Renal pelvis (tissue), 4 donors: ENCODE measurements around the gene TLX1. TPM values are rescaled to one million over a fixed set of nuclear protein-coding genes. Genes with fewer than 3 reads are reported as not detected.

Experiments used
- DNase-seq: peaks from one replicate; pipeline ENCODE4 v3.0.0-alpha.2; 2013
- polyA plus RNA-seq, 3 donors: library from polyadenylated mRNA; unstranded; fragments of 120-200 nt; gene quantifications; one replicate each; pipeline ENCODE4 v1.2.1, GENCODE V29; 2013; ENCODE audit not compliant: insufficient read length in 3 of 3

The TLX1 gene
- polyA plus RNA-seq, 3 donors, result 0.05 to 0.11 TPM; not detected in 1

GRCh38 chr10:101133489-101134298 lies 2.6 kb downstream of the TLX1 start:
- DNase-seq, result no peak

GRCh38 chr10:101134299-101135127 lies 3.4 kb downstream of the TLX1 start:
- no peak for DNase-seq

GRCh38 chr10:101135141-101136006 lies 4.3 kb downstream of the TLX1 start:
- DNase-seq, result no peak

- no peak for DNase-seq
Measured at GRCh38 chr10:101136007-101136707, 5.1 kb downstream of the TLX1 start.

GRCh38 chr10:101136708-101137121 lies 5.6 kb downstream of the TLX1 start:
- no peak for DNase-seq

GRCh38 chr10:101137271-101137670 lies 6.2 kb downstream of the TLX1 start:
- no peak for DNase-seq

GRCh38 chr10:101138788-101139420 lies 7.8 kb downstream of the TLX1 start:
- no peak for DNase-seq

- DNase-seq, result peak; percentile 45
Measured at GRCh38 chr10:101139421-101139911, 8.4 kb downstream of the TLX1 start.

GRCh38 chr10:101140084-101140949 lies 9.2 kb downstream of the TLX1 start:
- DNase-seq, result no peak

GRCh38 chr10:101140950-101141615 lies 10.0 kb downstream of the TLX1 start:
- no peak for DNase-seq

GRCh38 chr10:101141616-101142532 lies 10.8 kb downstream of the TLX1 start:
- DNase-seq, result peak; percentile 83

GRCh38 chr10:101142533-101143344 lies 11.6 kb downstream of the TLX1 start:
- no peak for DNase-seq

GRCh38 chr10:101143345-101143630 lies 12.2 kb downstream of the TLX1 start:
- DNase-seq, result no peak

- DNase-seq, result no peak
Measured at GRCh38 chr10:101144053-101144452, 13.0 kb downstream of the TLX1 start.

- DNase-seq, result no peak
Measured at GRCh38 chr10:101145145-101145544, 14.0 kb downstream of the TLX1 start.

GRCh38 chr10:101145750-101146391 lies 14.8 kb downstream of the TLX1 start:
- no peak for DNase-seq
